LNCaP clone FGC (cell line): ENCODE data around the gene FANCG.

Experiments used
- DNase-seq: peaks from one replicate; pipeline ENCODE4 v3.0.0-alpha.2; 2011; ENCODE audit warnings: low read depth
- H3K4me3 ChIP-seq: 2 replicates; pipeline ENCODE4 v1.5.1; 2011; ENCODE audit warnings: mild to moderate bottlenecking, low read depth, low read length, control low read depth
- CTCF ChIP-seq: IDR thresholded peaks from 2 replicates; pipeline ENCODE4 v1.5.1; 2012; ENCODE audit warnings: mild to moderate bottlenecking; ENCODE audit not compliant: control insufficient read depth, insufficient read depth; ENCODE audit errors: extremely low read depth

The FANCG gene

GRCh38 chr9:35076848-35077247 lies 2.9 kb downstream of the FANCG start:
- H3K4me3 ChIP-seq = no peak overlapping the region
- TF ChIP-seq CTCF = no peak
- DNase-seq = no peak

- no peak for DNase-seq
- no peak overlapping the region for H3K4me3 ChIP-seq
- TF ChIP-seq CTCF = no peak
Observed at GRCh38 chr9:35075358-35075757, 4.4 kb downstream of the FANCG start.

- H3K4me3 ChIP-seq = no peak overlapping the region
- no peak for DNase-seq
- no peak for TF ChIP-seq CTCF
Observed at GRCh38 chr9:35074791-35075190, 5.0 kb downstream of the FANCG start.

GRCh38 chr9:35074141-35074540 lies 5.6 kb downstream of the FANCG start:
- TF ChIP-seq CTCF = no peak
- DNase-seq = no peak
- no peak overlapping the region for H3K4me3 ChIP-seq

- H3K4me3 ChIP-seq = no peak overlapping the region
- no peak for TF ChIP-seq CTCF
- DNase-seq = no peak
Observed at GRCh38 chr9:35073279-35073612, 6.5 kb downstream of the FANCG start.

GRCh38 chr9:35072461-35073278 lies 7.1 kb downstream of the FANCG start, which contains the start of gene VCP:
Gene VCP, minus strand, starts transcription at chr9:35072625. Its CDS starts 272 bp downstream, at chr9:35072353.
- H3K4me3 ChIP-seq = peak within 1 kb of the TSS; percentile 94
- DNase-seq = peak; percentile 99
- TF ChIP-seq CTCF = peak; percentile 19; the same call in 1 of the 2 replicates

GRCh38 chr9:35071814-35072460 lies 7.8 kb downstream of the FANCG start:
- TF ChIP-seq CTCF = peak; percentile 39
- peak; percentile 43 for DNase-seq
- H3K4me3 ChIP-seq = peak overlapping the region; percentile 94
